NCI-H526 (cell line): Measurements from ENCODE around the gene KNOP1.
"Not testable (repeated sequence)": the region's sequence is repeated elsewhere in the genome, so short reads cannot be mapped to it uniquely, and the experiment has no call there.

ENCODE experiments used
- DNase-seq, 2 experiments: peaks; one replicate each; lab custom pipeline; 2025; lab: John Stamatoyannopoulos, UW

KNOP1 gene

GRCh38 chr16:19683453-19684236 lies 34.4 kb downstream of the KNOP1 start:
- DNase-seq: no peak

DNA sequence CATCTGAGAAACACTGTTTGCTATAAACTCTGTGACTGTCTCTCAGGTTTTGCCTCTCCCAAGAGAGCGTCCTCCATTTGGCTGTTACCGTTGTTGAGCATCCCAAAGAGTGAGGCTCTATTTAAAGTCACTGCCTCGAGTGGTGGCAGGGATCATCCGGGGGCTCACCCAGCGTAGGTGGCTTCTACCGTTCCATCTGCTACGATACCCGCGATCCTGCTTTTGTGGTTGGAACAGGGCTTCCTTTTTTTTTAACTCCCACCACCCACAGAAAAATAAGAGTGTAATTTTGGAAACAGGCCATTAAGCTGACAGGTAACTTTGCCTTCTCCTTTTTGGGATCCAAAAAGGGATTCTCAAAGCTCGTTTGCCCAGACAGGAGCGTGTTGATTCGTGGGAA lies 36.4 kb downstream of the KNOP1 start:
- no peak for DNase-seq

GRCh38 chr16:19680881-19681340 lies 37.1 kb downstream of the KNOP1 start:
- no peak for DNase-seq

DNA sequence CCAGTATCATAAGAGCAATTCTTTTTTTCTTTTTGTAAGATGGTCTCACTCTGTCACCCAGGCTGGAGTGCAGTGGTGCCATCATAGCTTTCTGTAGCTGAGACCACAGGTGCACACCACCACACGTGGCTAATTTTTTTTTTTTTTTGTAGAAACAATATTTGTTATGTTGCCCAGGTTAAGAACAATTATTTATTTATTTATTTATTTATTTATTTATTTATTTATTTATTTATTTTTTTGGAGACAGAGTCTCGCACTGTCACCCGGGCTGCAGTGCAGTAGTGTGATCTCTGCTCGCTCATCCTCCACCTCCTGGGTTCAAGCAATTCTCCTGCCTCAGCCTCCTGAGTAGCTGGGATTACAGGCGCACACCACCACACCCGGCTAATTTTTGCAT lies 38.7 kb downstream of the KNOP1 start:
- not testable (repeated sequence) for DNase-seq

GRCh38 chr16:19678804-19679203 lies 39.2 kb downstream of the KNOP1 start:
- no peak for DNase-seq

DNA sequence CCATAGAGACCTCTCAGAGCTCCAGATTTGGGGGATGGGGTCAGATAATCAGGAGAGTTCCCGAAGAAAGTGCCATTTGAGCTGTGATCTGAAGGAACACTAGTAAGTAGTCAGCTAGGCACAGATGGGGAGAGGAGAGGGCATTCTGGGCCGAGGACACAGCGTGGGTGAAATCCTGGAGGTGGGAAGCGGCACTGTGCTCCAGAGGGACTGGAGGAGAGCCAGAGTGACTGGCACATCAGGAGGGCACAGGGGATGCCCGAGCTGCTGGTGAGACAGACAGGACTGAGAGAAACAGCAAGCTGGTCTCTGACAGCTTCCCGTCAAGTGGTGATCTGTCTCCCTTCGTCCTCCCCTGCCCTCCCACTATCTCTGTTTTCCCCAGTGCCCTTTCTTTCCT lies 40.6 kb downstream of the KNOP1 start:
- DNase-seq: no peak

DNA sequence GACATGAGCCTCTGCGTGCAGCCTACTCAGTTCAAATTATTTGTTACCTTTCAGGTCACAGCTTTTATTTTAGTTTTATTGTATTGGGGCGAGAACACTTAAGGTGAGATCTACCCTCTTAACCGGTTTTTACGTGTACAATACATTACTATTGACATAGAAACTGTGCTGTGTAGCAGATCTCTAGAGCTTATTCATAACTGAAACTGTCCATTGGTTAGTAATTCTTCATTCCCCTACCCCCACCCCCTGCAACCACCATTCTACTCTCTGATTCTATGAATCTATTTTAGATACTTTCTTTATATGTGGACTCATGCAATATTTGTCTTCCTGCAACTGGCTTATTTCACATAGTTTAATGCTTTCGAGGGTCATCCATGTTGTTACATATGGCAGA lies 43.5 kb downstream of the KNOP1 start:
- no peak for DNase-seq

DNA sequence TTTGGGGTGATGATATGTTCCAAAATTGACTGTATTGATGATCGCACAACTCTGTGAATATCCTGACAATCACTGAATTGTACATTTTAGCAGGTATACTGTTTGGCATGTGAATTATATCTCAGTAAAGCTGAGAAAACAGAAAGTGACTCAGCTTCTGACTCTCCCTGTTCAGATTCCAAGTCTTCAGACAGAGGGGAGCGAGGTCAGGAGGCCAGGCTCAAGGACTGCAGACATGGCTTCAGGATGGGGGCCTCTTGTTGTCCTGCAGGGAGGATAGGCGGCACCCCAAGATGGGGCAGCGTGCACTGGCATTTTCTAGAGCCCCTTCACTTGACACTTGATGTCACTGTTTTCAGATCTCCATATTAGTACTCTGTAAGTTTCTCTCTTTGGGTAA lies 45.6 kb downstream of the KNOP1 start:
- no peak for DNase-seq

DNA sequence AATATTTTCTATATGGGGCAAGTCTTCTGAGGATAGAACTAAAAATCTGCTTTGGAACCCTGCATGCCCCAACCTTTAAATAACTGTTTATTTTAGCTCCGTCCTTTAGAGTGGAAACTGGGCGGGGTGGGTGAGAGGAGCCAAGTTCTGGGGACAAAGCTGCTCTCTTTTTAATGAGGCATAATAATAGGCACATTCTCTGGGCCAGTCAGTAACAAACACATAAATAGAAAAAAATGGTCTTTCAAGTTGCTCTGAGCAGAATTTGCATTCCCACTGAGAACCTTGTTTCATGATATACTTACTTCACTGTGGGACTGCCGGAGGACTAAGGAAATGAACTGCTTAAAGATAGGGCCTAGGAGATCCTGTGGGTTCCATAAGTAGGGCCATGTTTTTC lies 51.5 kb downstream of the KNOP1 start:
- no peak for DNase-seq

- not testable (repeated sequence) for DNase-seq
These were observed 52.7 kb downstream of the KNOP1 start for GRCh38 chr16:19665313-19665712.

GRCh38 chr16:19664166-19664565 lies 53.9 kb downstream of the KNOP1 start:
- no peak for DNase-seq

- DNase-seq: no peak
These were observed 55.7 kb downstream of the KNOP1 start for GRCh38 chr16:19662351-19662750.

DNA sequence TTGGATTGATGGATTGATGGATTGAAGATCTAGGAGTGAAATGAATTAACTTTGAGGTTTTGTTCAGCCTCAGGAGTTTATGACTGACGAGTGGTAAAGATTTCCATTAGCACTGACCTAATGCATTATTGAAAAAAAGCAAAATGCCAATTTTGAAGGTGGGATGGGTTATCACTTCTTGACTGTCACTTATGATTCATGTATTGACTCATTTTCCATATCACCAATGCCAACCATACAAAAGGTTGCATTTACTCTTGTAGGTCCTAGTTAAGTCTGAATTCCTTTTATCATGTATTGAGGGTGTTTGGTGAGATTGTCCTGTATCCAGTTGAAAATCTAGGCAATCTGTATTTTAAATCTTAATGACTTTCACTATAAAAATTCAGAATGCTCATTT lies 57.6 kb downstream of the KNOP1 start:
- DNase-seq: no peak

- no peak for DNase-seq
These were observed 58.5 kb downstream of the KNOP1 start for GRCh38 chr16:19659554-19659953.

DNA sequence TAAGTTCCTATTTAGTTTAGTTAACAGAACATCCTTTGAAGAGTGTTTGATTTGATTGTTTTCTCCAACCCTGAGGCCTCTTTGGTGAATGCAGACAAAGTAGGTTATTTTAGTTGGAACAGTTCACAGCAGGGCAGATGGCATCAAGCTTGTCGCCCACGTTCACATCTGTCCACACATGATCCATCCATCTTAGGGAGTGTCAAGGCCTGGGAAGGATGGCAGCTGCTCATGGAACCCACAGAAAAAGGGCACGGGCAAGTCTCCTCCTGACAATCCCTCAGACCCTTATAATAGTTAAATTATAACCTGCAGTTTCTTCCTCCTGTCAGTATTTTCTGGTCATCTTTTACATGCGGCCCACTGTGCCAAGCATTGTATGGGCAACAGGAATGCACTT lies 60.2 kb downstream of the KNOP1 start:
- DNase-seq: no peak

DNA sequence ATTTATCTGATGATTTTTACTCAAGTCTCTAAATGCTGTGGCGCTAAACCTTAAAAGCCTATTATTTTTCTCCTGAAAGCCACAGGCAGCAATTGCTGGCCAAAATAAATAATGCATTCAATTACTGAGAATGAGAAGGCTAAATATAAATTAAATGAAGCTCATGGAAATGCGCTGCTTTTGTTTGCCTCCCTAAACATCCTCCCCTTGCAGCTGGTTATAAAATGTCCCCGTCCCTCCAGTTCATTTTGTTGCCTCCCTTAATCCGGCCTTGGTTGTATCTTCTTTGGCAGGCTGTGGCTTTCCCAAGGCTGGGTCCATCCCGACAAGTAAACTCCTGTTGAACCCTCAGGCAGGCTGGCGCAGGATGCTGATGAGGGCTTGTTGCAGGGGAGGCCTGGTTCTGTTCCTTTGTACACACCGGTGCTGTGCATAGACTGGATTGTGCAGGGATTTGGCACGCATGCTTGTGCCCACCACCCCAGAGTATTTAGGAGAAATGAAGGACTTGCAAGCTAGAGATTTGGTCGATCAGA lies 62.7 kb downstream of the KNOP1 start:
- no peak for DNase-seq

- DNase-seq: no peak
These were observed 63.9 kb downstream of the KNOP1 start for GRCh38 chr16:19654147-19654546.
